ENCODE results near the gene CEP164. TPM values are rescaled to one million over a fixed set of nuclear protein-coding genes. Genes with fewer than 3 reads are reported as not detected.

The CEP164 gene
- polyA plus RNA-seq, 1 of the 3 experiments (the other 2 are of a cell fraction): 27.7 TPM

- WGBS (ENCODE audit: low lambda C conversion rate): 98% methylated on average over 8 of the region's 8 CpGs
- H3K9me2 ChIP-seq: no peaks in the 10 kb centered on the region
- peaks cover 0 to 15% of the 10 kb centered on the region in 2 experiments; a peak in 1 of 4 replicates for H3K4me1 ChIP-seq (ENCODE audit: control insufficient read depth in 1 of 2, insufficient read depth in 2 of 2, low read depth in 1 of 2, low read length in 1 of 2)
- H3F3A ChIP-seq (replicated peaks; ENCODE audit: insufficient read depth): peaks cover 2% of the 10 kb centered on the region
- no peak overlapping the region for H3K4me3 ChIP-seq (ENCODE audit: low read depth in 2 of 2, low read length in 1 of 2)
- H4K20me1 ChIP-seq (ENCODE audit: insufficient read depth): no peaks in the 10 kb centered on the region
- no peak for DNase-seq
- H3K27me3 ChIP-seq (ENCODE audit: insufficient read depth): no peaks in the 10 kb centered on the region
- peaks cover 0 to 5% of the 10 kb centered on the region in 2 experiments for H3K36me3 ChIP-seq (replicated peaks in 1 of 2; ENCODE audit: control insufficient read depth in 1 of 2, insufficient read depth in 2 of 2, low read length in 1 of 2)
- no peaks in the 10 kb centered on the region for H3K9me3 ChIP-seq
- no peak overlapping the region for H2AFZ ChIP-seq (ENCODE audit: low read depth)
- no peak overlapping the region for H3K9ac ChIP-seq
- ChIA-PET POLR2A (no interaction called here), CTCF (interaction anchor here (1.2 kb wide), 1 partner anchor 10 kb away, joined by 5 read pairs; no protein-coding TSS in a partner anchor)
- 0 out of 2 replicates have a peak, but pooled peaks cover 4% of the 10 kb centered on the region for H3K79me2 ChIP-seq (ENCODE audit: insufficient read depth)
- no peak overlapping the region for H3K4me2 ChIP-seq
- TF ChIP-seq ELF1 (IDR thresholded peaks at IDR 0.05): no peak
- TF ChIP-seq USF1 (IDR thresholded peaks at IDR 0.05; ENCODE audit: borderline replicate concordance, low read depth): no peak
- TF ChIP-seq EP300 (IDR thresholded peaks at IDR 0.05; ENCODE audit: borderline replicate concordance in 1 of 2, low read depth in 1 of 2, low read length in 1 of 2): no peak
- no peak for TF ChIP-seq SMC3 (IDR thresholded peaks at IDR 0.05; ENCODE audit: low read depth, low read length)
- TF ChIP-seq RXRA (IDR thresholded peaks at IDR 0.05; ENCODE audit: borderline replicate concordance, low read depth): no peak
- no peak for TF ChIP-seq NRF1 (IDR thresholded peaks at IDR 0.05; ENCODE audit: low read depth, low read length)
- no peak for TF ChIP-seq MEF2A (IDR thresholded peaks at IDR 0.05; ENCODE audit: borderline replicate concordance, low read depth)
- no peak for TF ChIP-seq NFIC (IDR thresholded peaks at IDR 0.05; ENCODE audit: borderline replicate concordance)
- no peak for TF ChIP-seq CTCF (IDR thresholded peaks at IDR 0.05)
- H3K27ac ChIP-seq (ENCODE audit: low read depth in 2 of 2, low read length in 1 of 2): no peak overlapping the region
Measured at GRCh38 chr11:117298195-117298594, 29.5 kb upstream of the CEP164 start.

- H3F3A ChIP-seq (replicated peaks; ENCODE audit: insufficient read depth): no peaks in the 10 kb centered on the region
- ChIA-PET POLR2A (no interaction called here), CTCF (no interaction called here)
- no peak overlapping the region for H2AFZ ChIP-seq (ENCODE audit: low read depth)
- H4K20me1 ChIP-seq (ENCODE audit: insufficient read depth): no peaks in the 10 kb centered on the region
- no peaks in the 10 kb centered on the region for H3K36me3 ChIP-seq (replicated peaks in 1 of 2; ENCODE audit: control insufficient read depth in 1 of 2, insufficient read depth in 2 of 2, low read length in 1 of 2)
- H3K4me2 ChIP-seq: no peak overlapping the region
- no peak overlapping the region for H3K9ac ChIP-seq
- 0 out of 2 replicates have a peak, but pooled peaks cover 4% of the 10 kb centered on the region for H3K79me2 ChIP-seq (ENCODE audit: insufficient read depth)
- H3K27ac ChIP-seq (ENCODE audit: low read depth in 2 of 2, low read length in 1 of 2): no peak overlapping the region; a peak in 1 of 4 replicates
- TF ChIP-seq ELF1 (IDR thresholded peaks at IDR 0.05) (no peak), MXI1 (IDR thresholded peaks at IDR 0.05; ENCODE audit: low read depth, low read length) (no peak), NRF1 (IDR thresholded peaks at IDR 0.05; ENCODE audit: low read depth, low read length) (no peak), PBX3 (IDR thresholded peaks at IDR 0.05) (no peak), SMC3 (IDR thresholded peaks at IDR 0.05; ENCODE audit: low read depth, low read length) (no peak)
- H3K9me3 ChIP-seq: no peaks in the 10 kb centered on the region
- H3K4me1 ChIP-seq (ENCODE audit: control insufficient read depth in 1 of 2, insufficient read depth in 2 of 2, low read depth in 1 of 2, low read length in 1 of 2): peaks cover 0 to 15% of the 10 kb centered on the region in 2 experiments; a peak in 1 of 4 replicates
- 83% methylated on average over 12 of the region's 12 CpGs for WGBS (ENCODE audit: low lambda C conversion rate)
- no peaks in the 10 kb centered on the region for H3K27me3 ChIP-seq (ENCODE audit: insufficient read depth)
- H3K4me3 ChIP-seq (ENCODE audit: low read depth in 2 of 2, low read length in 1 of 2): no peak overlapping the region
- H3K9me2 ChIP-seq: no peaks in the 10 kb centered on the region
- DNase-seq: peak; percentile 44
Measured at GRCh38 chr11:117299351-117300282, 28.0 kb upstream of the CEP164 start.
